ENCODE data around the gene RMRP. TPM values are rescaled to one million over a fixed set of nuclear protein-coding genes. Genes with fewer than 3 reads are reported as not detected.
A peak's percentile ranks its signal among the peaks of the same experiment; 100 is the strongest.

The RMRP gene
- polyA plus RNA-seq, 1 donor from 2014 or later, result 30.5 TPM

- Mint-ChIP-seq H3K27me3 (peaks cover 2% of the 10 kb centered on the region), H3K27ac (peak overlapping the region in 2 of 3 donors; percentile 17 to 79), H3K9me3 (no peaks in the 10 kb centered on the region), H3K36me3 (peaks cover under 1% of the 10 kb centered on the region), H3K4me3 (peak overlapping the region in 2 of 4 donors; percentile 31 to 70), H3K4me1 (peaks cover 14 to 22% (median 18%) of the 10 kb centered on the region in 3 donors)
These were observed 46.5 kb downstream of the RMRP start for GRCh38 chr9:35611230-35611797.

- Mint-ChIP-seq H3K4me3 (peak overlapping the region in 1 of 4 donors; percentile 44), H3K36me3 (no peaks in the 10 kb centered on the region), H3K4me1 (peaks cover 16 to 18% (median 17%) of the 10 kb centered on the region in 3 donors), H3K27me3 (no peaks in the 10 kb centered on the region), H3K9me3 (no peaks in the 10 kb centered on the region), H3K27ac (peak overlapping the region in 1 of 3 donors; percentile 67)
These were observed 48.0 kb downstream of the RMRP start for GRCh38 chr9:35609820-35610163.

- H3K4me3 Mint-ChIP-seq, result peak overlapping the region in 1 of 4 donors; percentile 44
- no peaks in the 10 kb centered on the region for H3K36me3 Mint-ChIP-seq
- no peaks in the 10 kb centered on the region for H3K27me3 Mint-ChIP-seq
- H3K9me3 Mint-ChIP-seq, result no peaks in the 10 kb centered on the region
- H3K27ac Mint-ChIP-seq, result no peak overlapping the region
- peaks cover 16 to 19% (median 18%) of the 10 kb centered on the region in 3 donors for H3K4me1 Mint-ChIP-seq
These were observed 48.6 kb downstream of the RMRP start for GRCh38 chr9:35609001-35609819.

GRCh38 chr9:35608221-35608620 lies 49.6 kb downstream of the RMRP start:
- Mint-ChIP-seq H3K9me3 (no peaks in the 10 kb centered on the region), H3K27me3 (no peaks in the 10 kb centered on the region), H3K36me3 (no peaks in the 10 kb centered on the region), H3K27ac (no peak overlapping the region), H3K4me3 (no peak overlapping the region), H3K4me1 (peaks cover 22 to 26% (median 24%) of the 10 kb centered on the region in 3 donors)

Other genes starting within 250 kb of the RMRP start
- gene RUSC2, start 167.9 kb downstream of the RMRP start, polyA plus RNA-seq, result not detected
- 10.3 TPM for gene TESK1, start 52.8 kb downstream of the RMRP start, polyA plus RNA-seq
- gene CD72, start 39.6 kb downstream of the RMRP start, polyA plus RNA-seq, result 51.9 TPM
- gene SIT1, start 7.1 kb downstream of the RMRP start, polyA plus RNA-seq, result 188 TPM
- gene CCDC107, start 273 bp upstream of the RMRP start, polyA plus RNA-seq, result 77.4 TPM
- 0.64 TPM for gene ARHGEF39, start 7.2 kb upstream of the RMRP start, polyA plus RNA-seq
- gene CA9, start 15.9 kb upstream of the RMRP start, polyA plus RNA-seq, result not detected
- not detected for gene TPM2, start 31.9 kb upstream of the RMRP start, polyA plus RNA-seq
- gene TLN1, start 74.2 kb upstream of the RMRP start, polyA plus RNA-seq, result 106 TPM
- gene CREB3, start 74.6 kb upstream of the RMRP start, polyA plus RNA-seq, result 29.3 TPM
- gene GBA2, start 91.2 kb upstream of the RMRP start, polyA plus RNA-seq, result 34.6 TPM
- 7.2 TPM for gene RGP1, start 91.3 kb upstream of the RMRP start, polyA plus RNA-seq
- 3.8 TPM for gene MSMP, start 96.3 kb upstream of the RMRP start, polyA plus RNA-seq
- 1.9 TPM for gene NPR2, start 133.6 kb upstream of the RMRP start, polyA plus RNA-seq
- gene SPAG8, start 154.2 kb upstream of the RMRP start, polyA plus RNA-seq, result 1.1 TPM
- gene HINT2, start 157.0 kb upstream of the RMRP start, polyA plus RNA-seq, result 89.2 TPM
- gene FAM221B, start 170.7 kb upstream of the RMRP start, polyA plus RNA-seq, result not detected
- gene TMEM8B, start 171.2 kb upstream of the RMRP start, polyA plus RNA-seq, result 1.3 TPM
- not detected for gene OR13J1, start 212.4 kb upstream of the RMRP start, polyA plus RNA-seq
- not detected for gene HRCT1, start 248.2 kb upstream of the RMRP start, polyA plus RNA-seq